ENCODE measurements around the gene VWA8.

DNA sequence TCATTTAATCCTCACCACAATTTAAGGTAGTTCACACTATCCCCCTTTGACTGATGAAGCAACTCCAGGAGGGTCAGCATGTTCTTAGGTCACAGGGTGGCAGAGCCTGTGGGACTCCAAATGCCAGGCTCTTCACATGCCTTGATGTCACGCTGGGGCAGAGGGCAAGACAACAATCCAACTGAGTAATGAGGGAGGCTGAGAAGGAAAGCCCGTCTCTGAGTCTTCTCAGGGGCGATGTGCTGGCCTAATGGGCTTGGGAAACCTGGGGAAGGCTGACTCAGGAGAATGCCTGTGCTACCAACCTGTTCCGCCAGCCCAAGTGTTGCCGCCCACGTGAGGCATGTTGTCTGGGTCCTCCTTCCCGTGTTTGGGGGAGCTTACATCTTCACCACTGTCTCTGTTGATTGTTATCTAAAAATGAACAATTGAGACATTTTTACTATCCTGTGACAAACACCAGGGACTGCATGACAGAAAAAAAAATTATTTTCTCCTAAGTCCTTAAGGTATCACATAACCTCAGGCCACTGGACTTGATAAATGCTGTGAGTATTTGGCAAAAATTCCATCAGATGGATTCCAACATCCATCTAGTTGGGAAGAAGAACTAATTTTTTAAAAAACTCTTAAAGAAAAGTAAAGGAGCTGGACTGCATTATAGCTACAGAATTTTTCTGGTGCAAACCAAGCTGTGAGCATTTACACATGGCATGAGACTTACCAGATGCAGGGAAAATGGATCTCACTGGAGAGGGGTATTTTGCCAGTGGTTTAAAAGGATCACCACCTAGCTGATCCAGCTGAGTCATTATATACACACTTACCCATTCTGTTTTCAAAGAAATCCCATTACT, 346.0 kb downstream of the VWA8 start:
- TF ChIP-seq EZH2phosphoT487 (IDR thresholded peaks at IDR 0.05; ENCODE audit: unreplicated experiment), result no peak
- TF ChIP-seq, protein P1, sequence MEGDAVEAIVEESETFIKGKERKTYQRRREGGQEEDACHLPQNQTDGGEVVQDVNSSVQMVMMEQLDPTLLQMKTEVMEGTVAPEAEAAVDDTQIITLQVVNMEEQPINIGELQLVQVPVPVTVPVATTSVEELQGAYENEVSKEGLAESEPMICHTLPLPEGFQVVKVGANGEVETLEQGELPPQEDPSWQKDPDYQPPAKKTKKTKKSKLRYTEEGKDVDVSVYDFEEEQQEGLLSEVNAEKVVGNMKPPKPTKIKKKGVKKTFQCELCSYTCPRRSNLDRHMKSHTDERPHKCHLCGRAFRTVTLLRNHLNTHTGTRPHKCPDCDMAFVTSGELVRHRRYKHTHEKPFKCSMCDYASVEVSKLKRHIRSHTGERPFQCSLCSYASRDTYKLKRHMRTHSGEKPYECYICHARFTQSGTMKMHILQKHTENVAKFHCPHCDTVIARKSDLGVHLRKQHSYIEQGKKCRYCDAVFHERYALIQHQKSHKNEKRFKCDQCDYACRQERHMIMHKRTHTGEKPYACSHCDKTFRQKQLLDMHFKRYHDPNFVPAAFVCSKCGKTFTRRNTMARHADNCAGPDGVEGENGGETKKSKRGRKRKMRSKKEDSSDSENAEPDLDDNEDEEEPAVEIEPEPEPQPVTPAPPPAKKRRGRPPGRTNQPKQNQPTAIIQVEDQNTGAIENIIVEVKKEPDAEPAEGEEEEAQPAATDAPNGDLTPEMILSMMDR (conservative IDR thresholded peaks at IDR 0.05; ENCODE audit: low read depth in 2 of 2), result no peak

Measured in GM23338 (cell line).